Amygdala (tissue), 56 donors: ENCODE data around the gene CTSK.

ENCODE experiments used
- DNase-seq, 56 donors: peaks; one replicate each; lab custom pipeline; 2025; lab: John Stamatoyannopoulos, UW

The CTSK gene

DNA sequence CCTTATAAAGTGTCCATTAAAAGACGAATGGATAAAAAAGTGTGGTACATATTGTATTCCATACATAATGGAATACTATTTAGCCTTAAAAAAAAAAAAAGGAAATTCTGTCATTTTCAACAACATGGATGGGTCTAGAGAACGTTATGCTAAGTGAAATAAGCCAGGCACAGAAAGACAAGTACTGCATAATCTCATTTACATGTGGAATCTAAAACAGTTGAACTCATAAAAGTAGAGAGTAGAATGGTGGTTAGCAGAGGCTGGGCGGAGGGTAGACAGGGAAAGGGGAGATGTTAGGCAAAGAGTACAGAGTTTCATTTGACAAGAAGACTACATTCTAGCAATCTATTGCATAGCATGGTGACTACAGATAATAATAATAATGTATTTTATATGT lies 45.0 kb downstream of the CTSK start:
- no peak for DNase-seq

DNA sequence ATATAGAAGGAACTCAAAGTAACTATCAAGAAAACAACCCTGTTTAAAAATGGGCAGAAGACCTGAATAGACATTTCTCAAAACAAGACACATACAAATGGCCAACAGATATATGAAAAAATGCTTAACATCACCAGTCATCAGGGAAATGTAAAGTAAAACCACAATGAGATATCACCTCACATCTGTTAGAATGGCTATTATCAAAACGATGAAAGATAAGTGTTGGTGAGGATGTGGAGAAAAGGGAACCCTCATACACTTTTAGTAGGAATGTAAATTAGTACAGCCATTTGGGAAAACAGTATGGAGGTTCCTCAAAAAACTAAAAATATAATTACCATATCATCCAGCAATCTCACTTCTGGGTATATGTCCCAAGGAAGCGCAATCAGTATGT lies 45.5 kb downstream of the CTSK start:
- DNase-seq, result no peak

DNA sequence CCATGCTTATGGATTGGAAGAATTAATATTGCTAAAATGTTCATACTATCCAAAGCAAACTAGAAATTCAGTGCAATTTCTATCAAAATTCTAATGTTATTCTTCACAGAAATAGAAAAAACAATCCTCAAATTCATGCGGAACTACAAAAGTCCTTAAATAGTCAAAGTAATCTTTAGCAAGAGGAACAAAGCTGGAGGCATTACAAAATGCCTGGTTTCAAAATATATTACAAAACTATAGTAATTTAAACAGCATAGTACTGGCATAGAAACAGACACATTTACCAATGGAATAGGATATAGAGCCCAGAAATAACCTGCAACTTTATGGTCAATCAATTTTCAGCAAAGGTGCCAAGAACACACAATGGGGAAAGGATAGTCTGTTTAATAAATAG lies 46.3 kb downstream of the CTSK start:
- DNase-seq, result no peak

DNA sequence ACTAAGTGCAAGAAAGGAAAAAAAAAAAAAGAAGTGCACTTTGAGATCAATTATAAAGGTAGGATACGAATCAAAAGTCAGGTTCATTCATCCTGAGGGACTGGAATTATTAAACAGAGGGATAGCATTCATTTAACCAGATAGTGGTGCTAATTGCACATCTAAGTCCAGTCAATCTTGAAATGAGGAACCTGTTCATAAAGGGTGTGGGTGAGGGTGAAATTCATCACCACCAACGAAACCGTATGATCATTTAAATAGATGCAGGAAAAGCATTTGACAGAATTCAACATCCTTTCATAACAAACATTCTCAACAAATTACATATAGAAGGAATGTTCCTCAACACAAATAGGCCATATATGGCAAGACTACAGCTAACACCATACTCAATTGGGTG lies 48.0 kb downstream of the CTSK start:
- no peak for DNase-seq

DNA sequence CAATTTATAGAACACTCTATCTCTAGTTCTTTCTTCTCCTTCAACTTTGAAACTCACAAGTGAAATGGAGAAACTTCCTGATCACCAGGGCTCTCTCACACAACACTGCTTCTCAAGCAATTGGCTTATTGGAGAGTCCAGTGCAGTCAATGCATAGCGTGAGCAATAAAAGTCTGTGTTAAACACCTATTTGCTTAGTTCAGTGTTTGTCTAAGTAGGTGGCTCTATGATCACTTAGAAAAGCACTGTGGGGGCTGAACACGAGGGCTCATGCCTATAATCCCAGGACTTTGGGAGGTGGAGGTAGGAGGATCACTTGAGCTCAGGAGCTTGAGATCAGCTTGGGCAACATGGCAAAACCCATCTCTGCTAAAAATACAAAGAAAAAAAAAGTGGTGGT lies 54.6 kb downstream of the CTSK start:
- DNase-seq, result no peak

DNA sequence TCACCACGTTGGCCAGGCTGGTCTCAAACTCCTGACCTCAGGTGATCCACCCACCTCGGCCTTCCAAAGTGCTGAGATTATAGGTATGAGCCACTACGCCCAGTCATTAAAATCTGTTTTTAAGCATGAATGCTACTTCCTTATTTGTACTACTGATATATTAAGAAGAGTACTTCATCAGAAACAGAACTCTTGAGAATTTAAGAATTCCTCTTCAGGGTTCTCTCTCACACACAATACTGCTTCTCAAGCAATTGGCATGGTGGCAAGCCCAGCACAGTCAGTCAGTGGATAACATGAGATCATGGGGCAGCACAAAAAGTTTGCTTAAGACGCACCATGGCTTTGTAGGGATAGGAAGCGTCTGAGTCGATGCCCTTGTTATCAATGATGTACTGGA lies 56.6 kb downstream of the CTSK start:
- no peak for DNase-seq

DNA sequence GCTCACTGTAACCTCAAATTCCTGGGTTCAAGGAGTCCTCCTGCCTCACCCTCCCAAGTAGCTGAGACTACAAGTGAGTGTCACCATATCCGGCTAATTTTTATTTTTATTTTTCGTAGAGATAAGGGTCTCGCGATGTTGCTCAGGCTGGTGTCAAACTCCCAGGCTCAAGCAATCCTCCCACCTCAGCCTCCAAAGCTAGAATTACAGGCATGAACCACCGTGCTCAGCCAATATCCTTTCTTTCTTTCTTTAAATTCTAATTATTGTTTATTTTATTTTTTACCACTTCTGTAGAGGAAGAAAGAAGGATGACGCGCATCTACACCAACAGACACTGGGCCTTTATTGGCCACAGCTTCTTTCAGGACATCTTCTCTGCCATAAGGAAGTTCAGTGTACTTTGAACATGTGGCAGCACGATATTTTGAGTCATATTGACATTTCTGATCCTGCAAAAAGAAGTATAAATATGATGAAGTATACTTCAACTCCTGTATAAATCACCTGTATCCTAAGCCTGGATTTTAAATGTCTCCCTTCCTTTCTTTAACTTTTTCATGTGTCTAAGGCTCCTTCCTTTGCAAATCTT lies 58.2 kb downstream of the CTSK start:
- DNase-seq, result no peak

DNA sequence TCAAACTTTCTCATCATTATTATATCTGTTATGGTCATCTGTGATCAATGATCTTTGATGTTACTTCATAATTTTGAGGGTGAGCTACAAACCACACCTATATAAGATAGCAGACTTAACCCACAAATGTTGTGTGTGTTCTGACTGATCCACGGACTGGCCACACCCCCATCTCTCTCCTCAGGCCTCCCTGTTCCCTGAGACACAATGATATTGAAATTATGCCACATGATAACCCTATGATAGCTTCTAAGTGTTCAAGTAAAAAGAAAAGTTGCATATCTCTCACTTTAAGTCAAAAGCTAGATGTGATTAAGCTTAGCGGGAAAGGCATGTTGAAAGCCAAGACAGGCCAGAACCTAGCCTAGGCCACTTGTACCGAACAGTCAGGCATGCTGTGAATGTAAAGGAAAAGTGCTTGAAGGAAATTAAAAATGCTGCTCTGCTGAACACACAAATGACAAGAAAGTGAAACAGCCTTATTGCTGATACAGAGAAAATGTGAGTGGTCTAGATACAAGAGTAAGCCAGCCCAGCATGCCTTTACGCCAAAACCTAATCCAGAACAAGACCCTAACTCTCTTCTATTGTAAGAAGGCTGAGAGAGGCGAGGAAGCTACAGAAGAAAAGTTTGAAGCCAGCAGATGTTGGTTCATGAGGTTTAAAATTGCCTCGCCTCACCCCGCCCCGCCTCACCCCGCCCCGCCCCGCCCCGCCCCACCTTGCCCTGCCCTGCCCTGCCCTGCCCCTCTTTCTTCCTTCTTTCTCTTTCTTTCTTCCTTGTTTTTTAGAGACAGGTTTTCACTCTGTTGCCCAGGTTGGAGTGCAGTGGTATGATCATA lies 59.0 kb downstream of the CTSK start:
- no peak for DNase-seq
